Muscle layer of duodenum (tissue), 2 donors: ENCODE measurements around the gene ALKBH5.

Source experiments
- H3K27ac ChIP-seq: one replicate; pipeline ENCODE4 v1.7.0; 2013; ENCODE audit warnings: mild to moderate bottlenecking, low read length
- H3K27me3 ChIP-seq: one replicate; pipeline ENCODE4 v1.7.0; 2013; ENCODE audit warnings: low read depth, mild to moderate bottlenecking, control low read depth, low read length
- H3K36me3 ChIP-seq, 2 donors: one replicate each; pipeline ENCODE4 v1.7.0; 2013; ENCODE audit warnings: low read length in 2 of 2, control low read depth in 1 of 2, mild to moderate bottlenecking in 1 of 2; ENCODE audit not compliant: insufficient read depth in 2 of 2, control insufficient read depth in 1 of 2
- H3K4me1 ChIP-seq, 2 donors: one replicate each; pipeline ENCODE4 v1.7.0; 2013; ENCODE audit warnings: low read length in 2 of 2, mild to moderate bottlenecking in 2 of 2, control low read depth in 1 of 2, moderate library complexity in 1 of 2; ENCODE audit not compliant: insufficient read depth in 2 of 2, control insufficient read depth in 1 of 2
- H3K4me3 ChIP-seq, 2 donors: one replicate each; pipeline ENCODE4 v1.7.0; 2013; ENCODE audit warnings: low read length in 2 of 2, low read depth in 1 of 2, mild to moderate bottlenecking in 1 of 2
- H3K9me3 ChIP-seq, 2 donors: one replicate each; pipeline ENCODE4 v1.7.0; 2013; ENCODE audit warnings: low read length in 2 of 2, control low read depth in 1 of 2, mild to moderate bottlenecking in 1 of 2; ENCODE audit not compliant: control insufficient read depth in 1 of 2
- donor health status: healthy.

Gene ALKBH5

DNA sequence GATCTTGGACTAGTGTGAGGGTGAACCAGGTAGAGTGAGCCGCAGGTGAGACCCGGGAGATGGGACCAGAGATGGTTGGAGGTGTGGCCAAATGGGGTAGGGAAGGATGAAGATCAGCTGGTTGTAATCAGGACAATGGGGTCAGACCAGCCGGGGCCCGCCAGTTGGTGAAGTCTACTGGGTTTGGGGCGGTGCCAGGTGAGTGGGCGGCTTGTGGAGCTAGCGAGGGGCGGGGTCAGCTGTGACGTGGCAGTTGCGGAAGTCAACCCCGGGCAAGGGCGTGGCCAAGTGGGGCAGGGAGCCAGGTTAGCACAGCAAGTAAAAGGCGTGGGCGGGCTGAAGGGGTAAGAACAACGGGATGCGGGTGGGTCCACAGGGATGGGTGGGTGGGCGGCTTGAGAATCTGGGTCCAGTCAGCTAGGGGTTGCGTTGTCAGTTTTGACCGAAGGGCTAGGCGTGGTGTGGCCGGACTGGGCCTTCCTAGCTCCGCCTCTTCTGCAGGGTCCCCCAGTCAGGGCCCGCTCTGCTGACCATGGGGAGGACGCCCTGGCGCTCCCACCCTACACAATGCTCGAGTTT lies 25.5 kb upstream of the ALKBH5 start:
- peak overlapping the region; percentile 48 for H3K4me3 ChIP-seq
- H3K27ac ChIP-seq: no peak overlapping the region
- peaks cover 0 to 7% of the 10 kb centered on the region in 2 donors for H3K4me1 ChIP-seq
- no peaks in the 10 kb centered on the region for H3K36me3 ChIP-seq
- no peaks in the 10 kb centered on the region for H3K27me3 ChIP-seq
- no peaks in the 10 kb centered on the region for H3K9me3 ChIP-seq

DNA sequence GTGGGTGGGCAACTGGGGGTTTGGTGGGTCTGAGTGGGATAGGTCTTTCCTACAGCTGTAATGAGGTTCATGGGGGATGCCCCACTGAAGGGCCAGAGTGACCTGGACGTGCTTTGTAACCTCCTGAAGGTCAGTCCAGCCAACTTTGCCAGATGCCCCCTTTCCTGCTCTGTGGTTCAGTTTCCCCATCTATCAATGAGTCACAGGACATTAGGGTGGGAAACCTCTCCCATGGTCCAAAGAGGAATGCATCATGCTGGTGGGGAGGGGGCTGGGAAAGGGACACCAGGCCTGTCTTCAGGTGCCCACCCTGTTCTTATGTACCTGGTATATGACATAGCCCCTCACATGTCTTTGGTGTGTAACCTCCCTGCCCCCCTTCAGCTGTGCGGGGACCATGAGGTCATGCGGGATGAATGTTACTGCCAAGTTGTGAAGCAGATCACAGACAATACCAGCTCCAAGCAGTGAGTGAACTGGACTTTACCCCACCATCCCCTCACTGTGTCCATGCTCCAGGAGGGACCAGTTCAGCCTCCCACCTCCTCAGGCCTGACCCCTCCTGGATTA lies 24.0 kb upstream of the ALKBH5 start:
- Histone ChIP-seq H3K4me3 (no peak overlapping the region), H3K9me3 (no peaks in the 10 kb centered on the region), H3K27ac (no peak overlapping the region), H3K27me3 (no peaks in the 10 kb centered on the region), H3K36me3 (no peaks in the 10 kb centered on the region), H3K4me1 (peaks cover 0 to 7% of the 10 kb centered on the region in 2 donors)

- no peaks in the 10 kb centered on the region for H3K9me3 ChIP-seq
These were observed 23.3 kb upstream of the ALKBH5 start for GRCh38 chr17:18160128-18160856.

GRCh38 chr17:18161207-18162145 lies 22.2 kb upstream of the ALKBH5 start:
- H3K4me1 ChIP-seq: peaks cover 0 to 7% of the 10 kb centered on the region in 2 donors
- H3K9me3 ChIP-seq: no peaks in the 10 kb centered on the region
- no peak overlapping the region for H3K4me3 ChIP-seq
- no peaks in the 10 kb centered on the region for H3K27me3 ChIP-seq
- H3K36me3 ChIP-seq: no peaks in the 10 kb centered on the region
- no peak overlapping the region for H3K27ac ChIP-seq

More at GRCh38 chr17:18160128-18160856, 23.3 kb upstream of the ALKBH5 start:
- Histone ChIP-seq H3K27ac (no peak overlapping the region), H3K27me3 (no peaks in the 10 kb centered on the region), H3K4me3 (no peak overlapping the region), H3K36me3 (no peaks in the 10 kb centered on the region), H3K4me1 (peaks cover 0 to 7% of the 10 kb centered on the region in 2 donors)

DNA sequence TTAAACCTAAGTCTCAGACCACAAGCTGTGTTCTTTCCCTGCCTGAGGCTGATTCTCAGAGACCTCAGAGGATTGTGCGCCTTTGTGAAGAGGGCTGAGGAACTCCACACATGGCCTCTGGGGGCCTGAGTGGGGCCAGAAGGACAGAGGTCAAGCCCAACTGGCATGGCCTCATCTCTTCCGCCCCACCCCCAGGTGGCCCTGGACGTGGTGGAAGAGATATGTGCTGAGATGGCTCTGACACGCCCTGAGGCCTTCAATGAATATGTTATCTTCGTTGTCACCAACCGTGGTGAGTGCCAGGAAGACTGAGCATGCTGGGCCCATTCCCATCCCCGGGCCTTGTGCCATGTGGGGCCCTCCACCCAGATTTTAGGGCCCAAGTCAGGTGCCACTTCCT lies 20.1 kb upstream of the ALKBH5 start:
- peaks cover 0 to 4% of the 10 kb centered on the region in 2 donors for H3K4me1 ChIP-seq
- no peaks in the 10 kb centered on the region for H3K27me3 ChIP-seq
- no peaks in the 10 kb centered on the region for H3K36me3 ChIP-seq
- H3K9me3 ChIP-seq: no peaks in the 10 kb centered on the region
- no peak overlapping the region for H3K4me3 ChIP-seq
- H3K27ac ChIP-seq: no peak overlapping the region

DNA sequence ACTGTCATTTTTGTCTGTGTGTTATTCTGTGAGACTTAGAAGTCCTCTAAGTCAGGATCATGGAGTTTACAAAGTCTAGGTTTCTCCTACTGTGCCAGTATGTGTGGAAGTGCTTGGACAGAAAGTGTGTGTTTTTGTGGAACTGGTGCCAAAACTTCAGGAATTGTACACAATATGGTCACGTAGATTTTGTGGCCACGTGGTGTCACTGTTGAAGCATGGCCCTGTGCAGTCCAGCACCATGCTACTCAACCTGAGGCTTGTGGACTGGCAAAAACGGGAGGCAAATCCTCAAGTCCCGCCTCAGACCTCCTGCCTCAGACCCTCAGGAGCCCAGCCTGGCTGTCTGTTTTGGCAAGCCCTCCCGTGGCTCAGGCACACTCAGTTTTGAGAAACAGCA lies 16.7 kb upstream of the ALKBH5 start:
- no peaks in the 10 kb centered on the region for H3K4me1 ChIP-seq
- H3K27me3 ChIP-seq: no peaks in the 10 kb centered on the region
- H3K27ac ChIP-seq: no peak overlapping the region
- no peaks in the 10 kb centered on the region for H3K9me3 ChIP-seq
- H3K36me3 ChIP-seq: no peaks in the 10 kb centered on the region
- no peak overlapping the region for H3K4me3 ChIP-seq

GRCh38 chr17:18167421-18167820 lies 16.2 kb upstream of the ALKBH5 start:
- no peaks in the 10 kb centered on the region for H3K9me3 ChIP-seq
- H3K4me1 ChIP-seq: no peaks in the 10 kb centered on the region
- H3K4me3 ChIP-seq: no peak overlapping the region
- no peak overlapping the region for H3K27ac ChIP-seq
- no peaks in the 10 kb centered on the region for H3K27me3 ChIP-seq
- no peaks in the 10 kb centered on the region for H3K36me3 ChIP-seq

- H3K27ac ChIP-seq: no peak overlapping the region
- H3K36me3 ChIP-seq: no peaks in the 10 kb centered on the region
- no peaks in the 10 kb centered on the region for H3K27me3 ChIP-seq
- H3K9me3 ChIP-seq: no peaks in the 10 kb centered on the region
- H3K4me3 ChIP-seq: no peak overlapping the region
- H3K4me1 ChIP-seq: no peaks in the 10 kb centered on the region
These were observed 10.9 kb upstream of the ALKBH5 start for GRCh38 chr17:18172531-18173278.

GRCh38 chr17:18173740-18174139 lies 9.9 kb upstream of the ALKBH5 start:
- Histone ChIP-seq H3K9me3 (no peaks in the 10 kb centered on the region), H3K36me3 (no peaks in the 10 kb centered on the region), H3K27ac (no peak overlapping the region), H3K27me3 (no peaks in the 10 kb centered on the region), H3K4me1 (no peaks in the 10 kb centered on the region), H3K4me3 (no peak overlapping the region)

DNA sequence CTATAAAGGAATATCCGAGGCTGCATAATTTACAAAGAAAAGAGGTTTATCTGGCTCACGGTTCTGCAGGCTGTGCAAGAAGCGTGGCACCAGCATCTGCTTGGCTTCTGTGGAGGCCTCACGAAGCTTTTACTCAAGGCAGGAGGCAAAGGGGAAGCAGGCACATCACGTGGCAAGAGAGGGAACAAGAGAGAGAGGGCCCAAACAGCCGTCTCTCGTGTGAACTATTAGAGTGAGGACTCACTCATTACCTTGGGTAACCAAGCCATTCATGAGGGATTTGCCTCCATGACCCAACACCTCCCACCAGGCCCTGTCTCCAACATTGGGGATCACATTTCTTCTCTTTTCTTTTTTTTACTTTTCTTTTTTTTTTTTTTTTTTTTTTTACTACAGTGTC lies 7.5 kb upstream of the ALKBH5 start:
- no peaks in the 10 kb centered on the region for H3K27me3 ChIP-seq
- no peaks in the 10 kb centered on the region for H3K4me1 ChIP-seq
- no peak overlapping the region for H3K27ac ChIP-seq
- H3K4me3 ChIP-seq: no peak overlapping the region
- no peaks in the 10 kb centered on the region for H3K9me3 ChIP-seq
- H3K36me3 ChIP-seq: no peaks in the 10 kb centered on the region
